GM19395 (cell line): ENCODE measurements around the gene CDKN1B.

Experiments
- ATAC-seq: cut with Tn5 transposase; IDR thresholded peaks from one replicate; pipeline ENCODE4 v1.9.1; 2021; ENCODE audit warnings: mild to moderate bottlenecking, moderate library complexity; ENCODE audit not compliant: unreplicated experiment

CDKN1B gene

DNA sequence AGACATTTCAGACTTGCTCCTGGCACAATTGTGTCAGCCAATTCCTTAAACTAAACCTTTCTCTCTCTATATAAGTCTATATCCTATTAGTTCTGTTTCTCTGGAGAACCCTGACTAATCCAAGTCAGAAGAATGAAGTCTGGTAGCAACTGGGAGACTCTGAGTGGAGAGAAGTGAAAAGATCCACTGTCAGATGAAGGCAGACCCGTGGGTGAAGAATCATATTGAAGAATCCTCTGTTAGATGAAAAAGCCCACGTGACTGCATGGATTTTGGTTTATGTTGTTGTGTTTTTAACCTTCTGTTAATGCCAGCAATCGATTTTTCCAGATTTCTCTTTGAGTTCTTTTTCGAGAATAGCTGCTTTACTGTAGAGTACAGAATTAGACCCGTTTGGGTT is 38.8 kb downstream of the CDKN1B start:
- no peak for ATAC-seq

DNA sequence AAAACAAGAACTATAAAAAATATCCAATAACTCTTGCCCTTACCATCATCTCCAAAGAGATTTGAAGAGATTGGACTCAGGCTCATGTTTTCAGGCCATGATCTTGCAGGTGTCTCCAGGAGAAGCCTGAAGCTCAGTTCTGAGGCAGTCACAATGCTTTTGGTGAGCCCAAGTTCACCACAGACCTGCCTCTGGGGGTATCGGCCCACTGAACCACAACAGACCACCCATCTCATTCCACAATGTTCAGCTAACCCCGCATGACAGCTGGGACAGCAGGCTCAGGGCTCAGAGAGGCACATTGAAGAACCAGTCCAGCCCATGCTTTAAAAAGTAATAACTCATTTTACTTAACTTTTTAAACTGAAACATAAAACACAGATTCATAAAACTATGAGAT is 40.0 kb downstream of the CDKN1B start:
- ATAC-seq, result no peak

DNA sequence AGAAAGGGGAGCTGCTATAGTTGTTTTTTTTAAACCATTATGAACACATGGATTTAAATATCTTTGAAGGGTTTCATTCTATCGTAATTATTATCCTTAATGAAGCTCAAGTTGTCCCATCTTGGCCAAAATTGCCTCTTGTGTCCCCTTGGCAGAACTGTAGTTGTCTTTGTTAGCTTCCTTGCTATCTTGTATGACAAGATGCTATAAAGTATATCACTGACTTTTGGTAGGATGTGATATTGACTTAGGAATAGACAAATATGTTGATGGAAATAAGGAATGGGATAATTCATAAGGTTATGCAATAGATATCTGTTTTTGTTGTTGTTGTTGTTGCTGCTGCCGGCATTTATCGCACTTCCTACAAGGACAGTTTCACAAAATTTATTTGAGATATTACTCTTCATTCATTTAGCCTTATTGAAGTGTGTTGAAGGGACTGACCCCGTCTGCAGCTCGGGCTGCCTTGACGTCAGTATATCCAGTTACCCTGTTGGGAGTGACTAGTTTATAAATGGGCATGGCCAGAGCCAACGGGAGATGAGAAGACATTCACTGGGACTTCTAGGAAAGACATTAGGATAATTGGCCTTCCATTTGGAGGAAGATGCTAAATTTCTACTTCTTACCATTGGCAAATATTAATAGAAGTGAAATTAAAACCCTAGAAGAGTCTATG is 42.2 kb downstream of the CDKN1B start:
- no peak for ATAC-seq

DNA sequence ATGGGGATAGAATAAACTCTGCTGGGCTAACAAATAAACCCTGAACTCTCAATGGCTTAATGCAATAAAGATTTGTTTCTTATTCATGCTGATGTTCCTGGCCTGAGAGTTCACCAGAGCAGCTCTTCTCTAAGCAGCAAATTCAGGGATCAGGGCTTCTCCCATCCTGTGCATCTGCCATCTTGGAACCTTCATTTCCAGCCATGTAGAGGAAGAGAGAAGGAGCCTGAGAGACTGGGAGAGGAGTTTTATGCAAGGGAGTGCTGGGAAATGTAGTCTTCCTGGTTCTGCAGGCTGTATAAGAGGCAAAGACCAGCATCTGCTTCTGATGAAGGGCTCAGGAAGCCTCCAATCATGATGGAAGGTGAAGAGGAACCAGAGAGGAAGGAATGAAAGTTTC is 47.7 kb downstream of the CDKN1B start:
- ATAC-seq, result no peak

DNA sequence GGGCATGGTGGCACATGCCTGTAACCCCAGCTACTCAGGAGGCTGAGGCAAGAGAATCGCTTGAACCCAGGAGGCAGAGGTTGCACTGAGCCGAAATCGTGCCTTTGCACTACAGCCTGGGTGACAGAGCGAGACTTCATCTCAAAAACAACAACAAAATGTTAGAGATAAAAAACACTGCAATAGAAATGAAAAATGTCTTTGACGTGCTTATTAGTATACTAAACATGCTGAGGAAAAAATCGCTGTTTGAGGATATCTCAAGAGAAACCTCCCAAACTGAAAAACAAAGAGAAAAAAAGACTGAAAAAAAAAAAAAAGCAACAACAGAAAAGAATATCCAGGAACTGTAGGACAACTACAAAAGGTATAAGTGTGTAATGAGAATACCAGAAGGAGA is 53.1 kb downstream of the CDKN1B start:
- ATAC-seq, result no peak
